Measurements from ENCODE around the gene CHSY1. TPM values are rescaled to one million over a fixed set of nuclear protein-coding genes. Genes with fewer than 3 reads are reported as not detected.

Gene CHSY1
- total RNA-seq, 2 experiments from 2014 or later = 5.0 to 14.3 TPM

- TF ChIP-seq CTCF (conservative IDR thresholded peaks at IDR 0.05; ENCODE audit: low read length) = no peak
- no peak for TF ChIP-seq EZH2phosphoT487 (IDR thresholded peaks at IDR 0.05; ENCODE audit: borderline replicate concordance, low read depth, low read length)
- Histone ChIP-seq H3K9me3 (ENCODE audit: low read length) (peaks cover 6% of the 10 kb centered on the region; the same call in 1 of the 2 replicates), H4K20me1 (ENCODE audit: insufficient read depth, low read length) (no peaks in the 10 kb centered on the region), H3K79me2 (ENCODE audit: insufficient read depth, low read depth, low read length) (no peaks in the 10 kb centered on the region), H3K36me3 (ENCODE audit: insufficient read depth, low read length) (no peaks in the 10 kb centered on the region), H3K4me1 (ENCODE audit: insufficient read depth, low read length, poor library complexity, severe bottlenecking) (peaks cover 19% of the 10 kb centered on the region), H3K9me2 (ENCODE audit: insufficient read depth, low read length) (no peaks in the 10 kb centered on the region), H3K27ac (ENCODE audit: low read depth, low read length, poor library complexity, severe bottlenecking) (no peak overlapping the region), H2AFZ (ENCODE audit: low read length) (no peak overlapping the region), H3K4me2 (ENCODE audit: low read length) (no peak overlapping the region), H3K4me3 (ENCODE audit: low read depth, low read length, poor library complexity, severe bottlenecking) (no peak overlapping the region)
- no TSS peak for BruUV-seq (replicated peaks)
- ChIA-PET CTCF (ENCODE audit: unreplicated experiment) (no interaction called here), POLR2A (no interaction called here)
- DNase-seq (ENCODE audit: low spot score) = no peak
- intact Hi-C loops (cut with micrococcal nuclease; ENCODE audit: unreplicated experiment) = no loop called here
Observed at GRCh38 chr15:101137312-101137940, 114.4 kb downstream of the CHSY1 start.

GRCh38 chr15:101136381-101137268 lies 115.2 kb downstream of the CHSY1 start:
- no peak for DNase-seq (ENCODE audit: low spot score)
- no TSS peak for BruUV-seq (replicated peaks)
- H4K20me1 ChIP-seq (ENCODE audit: insufficient read depth, low read length) = no peaks in the 10 kb centered on the region
- TF ChIP-seq CTCF (conservative IDR thresholded peaks at IDR 0.05; ENCODE audit: low read length) (no peak), EZH2phosphoT487 (IDR thresholded peaks at IDR 0.05; ENCODE audit: borderline replicate concordance, low read depth, low read length) (no peak)
- intact Hi-C loops (cut with micrococcal nuclease; ENCODE audit: unreplicated experiment) = no loop called here
- CTCF ChIA-PET (ENCODE audit: unreplicated experiment) = no interaction called here
- peaks cover 6% of the 10 kb centered on the region; the same call in 1 of the 2 replicates for H3K9me3 ChIP-seq (ENCODE audit: low read length)
- no peak overlapping the region for H3K4me2 ChIP-seq (ENCODE audit: low read length)
- no peak overlapping the region for H3K27ac ChIP-seq (ENCODE audit: low read depth, low read length, poor library complexity, severe bottlenecking)
- H3K79me2 ChIP-seq (ENCODE audit: insufficient read depth, low read depth, low read length) = no peaks in the 10 kb centered on the region
- peaks cover 19% of the 10 kb centered on the region for H3K4me1 ChIP-seq (ENCODE audit: insufficient read depth, low read length, poor library complexity, severe bottlenecking)
- H2AFZ ChIP-seq (ENCODE audit: low read length) = no peak overlapping the region
- H3K4me3 ChIP-seq (ENCODE audit: low read depth, low read length, poor library complexity, severe bottlenecking) = no peak overlapping the region
- no peaks in the 10 kb centered on the region for H3K36me3 ChIP-seq (ENCODE audit: insufficient read depth, low read length)
- no peaks in the 10 kb centered on the region for H3K9me2 ChIP-seq (ENCODE audit: insufficient read depth, low read length)
- POLR2A ChIA-PET = interaction anchor here (1.6 kb wide), 1 partner anchor 10 kb away, joined by 5 read pairs; no protein-coding TSS in a partner anchor
